HPDE6-E6E7 (cell line): ENCODE measurements around the gene MYO9A.
A peak's percentile ranks its signal among the peaks of the same experiment; 100 is the strongest.
"Not testable (repeated sequence)": the region's sequence is repeated elsewhere in the genome, so short reads cannot be mapped to it uniquely, and the experiment has no call there.

Source experiments
- DNase-seq: peaks from one replicate; pipeline ENCODE4 v3.0.0; 2011; ENCODE audit warnings: missing footprints; ENCODE audit errors: extremely low spot score

The MYO9A gene

GRCh38 chr15:72136170-72137051, 18.5 kb upstream of the MYO9A start:
- DNase-seq, result no peak

GRCh38 chr15:72135719-72136118, 17.8 kb upstream of the MYO9A start:
- no peak for DNase-seq

GRCh38 chr15:72133211-72133610, 15.3 kb upstream of the MYO9A start:
- no peak for DNase-seq

- DNase-seq, result no peak
Observed at GRCh38 chr15:72131922-72132321, 14.0 kb upstream of the MYO9A start.

GRCh38 chr15:72130272-72130671, 12.3 kb upstream of the MYO9A start:
- no peak for DNase-seq

GRCh38 chr15:72128359-72128758, 10.4 kb upstream of the MYO9A start:
- no peak for DNase-seq

- no peak for DNase-seq
Observed at GRCh38 chr15:72127724-72128322, 9.9 kb upstream of the MYO9A start.

GRCh38 chr15:72124218-72124617, 6.3 kb upstream of the MYO9A start:
- no peak for DNase-seq

GRCh38 chr15:72117486-72118016, 399 bp downstream of the MYO9A start:
- DNase-seq, result peak; percentile 63

- DNase-seq, result peak; percentile 17
Observed at GRCh38 chr15:72116731-72117485, 1.0 kb downstream of the MYO9A start.

GRCh38 chr15:72113347-72114031, 4.5 kb downstream of the MYO9A start:
- DNase-seq, result no peak

GRCh38 chr15:72112805-72113204, 5.1 kb downstream of the MYO9A start:
- no peak for DNase-seq

GRCh38 chr15:72112116-72112515, 5.8 kb downstream of the MYO9A start:
- DNase-seq, result no peak

GRCh38 chr15:72110355-72110754, 7.6 kb downstream of the MYO9A start:
- no peak for DNase-seq

GRCh38 chr15:72106068-72106467, 11.9 kb downstream of the MYO9A start:
- DNase-seq, result no peak

GRCh38 chr15:72105111-72105510, 12.8 kb downstream of the MYO9A start:
- DNase-seq, result no peak

- not testable (repeated sequence) for DNase-seq
Observed at GRCh38 chr15:72100551-72100950, 17.4 kb downstream of the MYO9A start.

GRCh38 chr15:72099155-72099554, 18.8 kb downstream of the MYO9A start:
- no peak for DNase-seq

GRCh38 chr15:72098040-72098439, 19.9 kb downstream of the MYO9A start:
- DNase-seq, result no peak

- DNase-seq, result no peak
Observed at GRCh38 chr15:72096796-72097195, 21.2 kb downstream of the MYO9A start.

- no peak for DNase-seq
Observed at GRCh38 chr15:72092691-72093090, 25.3 kb downstream of the MYO9A start.

GRCh38 chr15:72092006-72092405, 25.9 kb downstream of the MYO9A start:
- DNase-seq, result no peak
